Coronary artery (tissue), 2 donors: ENCODE measurements around the gene COX7A2.
A peak's percentile ranks its signal among the peaks of the same experiment; 100 is the strongest.

ENCODE experiments used
- DNase-seq: peaks from one replicate; pipeline ENCODE4 v3.0.0-alpha.2; 2017; ENCODE audit warnings: low spot score
- H3K27ac ChIP-seq, 2 donors: fragments of 200-600 bp; sonication (generic); one replicate each; pipeline ENCODE4 v1.5.1; 2016 to 2019
- H3K4me3 ChIP-seq: fragments of 200-600 bp; sonication (generic); 2 replicates; pipeline ENCODE4 v1.5.1; 2016; ENCODE audit warnings: mild to moderate bottlenecking, moderate library complexity
- CTCF ChIP-seq: fragments of 200-600 bp; sonication (generic); IDR thresholded peaks from one replicate; pipeline ENCODE4 v1.5.1; 2019; ENCODE audit warnings: antibody characterized with exemption

Gene COX7A2

DNA sequence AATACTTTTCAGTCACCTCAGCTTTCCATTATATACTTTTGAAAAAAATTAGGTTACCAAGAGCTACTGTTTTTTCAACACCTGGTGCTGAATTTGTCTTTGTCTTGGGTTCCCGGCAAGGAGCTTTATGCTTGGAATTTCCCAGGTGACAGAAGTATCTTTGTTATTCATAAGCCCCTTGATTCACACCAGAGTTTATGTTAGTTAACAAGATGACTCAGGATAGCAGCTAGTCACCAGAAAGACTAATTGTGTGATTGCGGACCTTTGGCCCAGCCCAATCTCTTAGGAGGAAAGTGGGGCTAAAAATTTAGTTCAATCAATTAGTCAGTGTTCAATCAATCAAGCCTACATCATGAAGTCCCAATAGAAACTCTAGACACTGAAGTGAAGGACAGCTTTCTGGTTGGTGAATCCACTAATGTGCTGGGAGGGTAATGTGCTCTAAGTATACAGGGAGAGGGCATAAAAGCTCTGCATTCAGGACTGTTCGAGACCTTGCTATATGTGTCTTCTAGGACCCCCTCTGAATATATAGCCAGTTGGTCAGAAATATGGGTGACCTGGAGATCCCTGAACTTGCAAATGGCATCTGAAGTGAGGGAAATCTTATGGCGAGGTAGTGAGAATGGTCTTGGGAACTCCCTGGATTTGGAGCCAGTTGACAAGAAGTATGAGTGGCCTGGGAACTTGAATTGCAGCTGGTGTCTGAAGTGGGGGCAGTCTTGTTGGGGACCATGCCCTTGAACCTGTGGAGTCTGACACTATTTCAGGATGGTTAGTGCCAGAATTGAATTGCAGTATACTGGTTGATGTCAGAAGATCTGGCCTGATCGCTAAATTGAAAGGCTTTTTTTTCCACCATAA is 24.8 kb upstream of the COX7A2 start:
- Histone ChIP-seq H3K4me3 (no peak overlapping the region), H3K27ac (no peak overlapping the region)
- no peak for DNase-seq

GRCh38 chr6:75267461-75267860 is 23.9 kb upstream of the COX7A2 start:
- no peak for DNase-seq
- H3K27ac ChIP-seq, result no peak overlapping the region
- H3K4me3 ChIP-seq, result no peak overlapping the region
- no peak for TF ChIP-seq CTCF

More for the DNA sequence above, 24.8 kb upstream of the COX7A2 start:
- no peak for TF ChIP-seq CTCF

- no peak overlapping the region for H3K4me3 ChIP-seq
- TF ChIP-seq CTCF, result peak; percentile 63
- DNase-seq, result no peak
- no peak overlapping the region for H3K27ac ChIP-seq
These were observed 23.2 kb upstream of the COX7A2 start for GRCh38 chr6:75266716-75267291.

- Histone ChIP-seq H3K4me3 (no peak overlapping the region), H3K27ac (no peak overlapping the region)
- DNase-seq, result no peak
- no peak for TF ChIP-seq CTCF
These were observed 19.8 kb upstream of the COX7A2 start for GRCh38 chr6:75263401-75263750.

DNA sequence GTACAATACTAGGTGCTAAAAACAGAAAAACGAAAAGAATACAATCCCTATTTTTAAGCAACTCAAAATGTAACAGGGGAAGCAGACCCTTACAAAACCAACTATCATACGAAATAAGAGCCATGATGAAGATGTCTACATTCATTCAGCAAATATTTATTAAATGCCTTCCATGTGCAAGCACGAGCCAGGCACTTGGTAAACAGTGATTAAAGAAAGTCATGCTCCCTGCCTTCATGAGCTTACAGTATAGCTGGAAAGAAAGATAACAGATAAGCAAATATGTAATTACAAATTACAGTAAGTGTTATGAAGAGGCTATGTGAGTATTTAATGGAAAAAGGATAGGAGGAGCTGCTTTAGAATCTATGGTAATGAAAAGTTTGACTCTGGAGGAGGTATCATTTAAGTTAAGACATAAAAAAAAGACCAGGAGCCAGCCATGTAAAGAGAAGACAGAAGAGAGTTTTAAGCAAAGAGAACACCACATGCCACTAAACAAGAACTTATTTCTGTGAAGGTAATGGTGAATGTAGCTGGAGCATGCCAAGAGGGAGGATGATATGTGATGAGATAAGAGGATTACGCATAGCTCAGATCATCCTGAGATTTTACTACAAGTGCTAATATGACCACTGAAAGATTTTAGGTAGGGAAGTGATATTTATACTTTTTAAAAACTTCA is 19.3 kb upstream of the COX7A2 start:
- no peak for TF ChIP-seq CTCF
- DNase-seq, result no peak
- Histone ChIP-seq H3K4me3 (no peak overlapping the region), H3K27ac (no peak overlapping the region)

DNA sequence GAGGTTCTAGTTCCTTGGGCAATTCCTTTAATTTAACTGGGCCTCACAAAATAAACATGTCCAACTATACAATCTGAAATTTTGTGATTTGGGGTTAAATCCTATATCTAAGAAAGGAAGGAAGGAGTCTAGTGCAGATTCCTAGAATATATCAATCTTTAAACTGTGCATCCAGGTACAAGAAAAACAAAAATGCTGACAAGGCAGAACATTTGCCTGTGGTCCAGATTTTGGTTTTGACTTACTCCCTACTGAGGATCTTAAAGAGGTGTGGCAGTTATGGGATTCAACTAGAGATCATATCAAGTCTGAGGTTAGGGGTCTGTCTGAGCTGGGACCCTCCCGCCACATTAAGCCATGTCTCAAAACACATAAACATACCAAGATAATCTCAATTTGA is 17.7 kb upstream of the COX7A2 start:
- TF ChIP-seq CTCF, result no peak
- DNase-seq, result no peak
- no peak overlapping the region for H3K4me3 ChIP-seq
- no peak overlapping the region for H3K27ac ChIP-seq
